Stimulated activated memory B cell treated with anti-CD40 and anti-IgM and Interleukin-4, amounts not matched to agents 10 μg/mL and 1 μg/mL and 100 μg/mL, for 72 hours (primary cell): ENCODE measurements around the gene VENTX.
A peak's percentile ranks its signal among the peaks of the same experiment; 100 is the strongest.

Source experiments
- ATAC-seq: fragments of 150-1000 bp; cut with Tn5 transposase; 2 replicates; pipeline ENCODE4 v1.10.0; 2021
- H3K27ac Mint-ChIP-seq: one replicate; pipeline ENCODE4 v1.8.0; 2022; ENCODE audit warnings: mild to moderate bottlenecking, mixed read lengths
- H3K27me3 Mint-ChIP-seq: one replicate; pipeline ENCODE4 v1.8.0; 2022; ENCODE audit warnings: mixed read lengths
- H3K36me3 Mint-ChIP-seq: one replicate; pipeline ENCODE4 v1.8.0; 2022; ENCODE audit warnings: mixed read lengths
- H3K4me1 Mint-ChIP-seq: one replicate; pipeline ENCODE4 v1.8.0; 2022; ENCODE audit warnings: mixed read lengths
- H3K4me3 Mint-ChIP-seq: one replicate; pipeline ENCODE4 v1.8.0; 2022; ENCODE audit warnings: mild to moderate bottlenecking, moderate library complexity, mixed read lengths
- H3K9me3 Mint-ChIP-seq: one replicate; pipeline ENCODE4 v1.8.0; 2022; ENCODE audit warnings: mixed read lengths

Gene VENTX

GRCh38 chr10:133235932-133236331, 1.7 kb upstream of the VENTX start:
- no peak for ATAC-seq
- Mint-ChIP-seq H3K4me3 (peak overlapping the region; percentile 41), H3K27me3 (peaks cover 82% of the 10 kb centered on the region), H3K4me1 (peaks cover 36% of the 10 kb centered on the region), H3K36me3 (no peaks in the 10 kb centered on the region), H3K27ac (peak overlapping the region; percentile 46), H3K9me3 (no peaks in the 10 kb centered on the region)

- no peak for ATAC-seq
- Mint-ChIP-seq H3K4me3 (no peak overlapping the region), H3K9me3 (no peaks in the 10 kb centered on the region), H3K27ac (no peak overlapping the region), H3K4me1 (peaks cover 43% of the 10 kb centered on the region), H3K27me3 (peaks cover 75% of the 10 kb centered on the region), H3K36me3 (no peaks in the 10 kb centered on the region)
Observed at GRCh38 chr10:133236401-133237240, 1.0 kb upstream of the VENTX start.

- H3K27me3 Mint-ChIP-seq: peaks cover 69% of the 10 kb centered on the region
- H3K4me3 Mint-ChIP-seq: peak overlapping the region; percentile 46
- no peak overlapping the region for H3K27ac Mint-ChIP-seq
- no peaks in the 10 kb centered on the region for H3K36me3 Mint-ChIP-seq
- no peaks in the 10 kb centered on the region for H3K9me3 Mint-ChIP-seq
- H3K4me1 Mint-ChIP-seq: peaks cover 49% of the 10 kb centered on the region
- ATAC-seq: no peak
Observed at GRCh38 chr10:133237241-133237587, 441 bp upstream of the VENTX start.

- Mint-ChIP-seq H3K27me3 (peaks cover 57% of the 10 kb centered on the region), H3K36me3 (no peaks in the 10 kb centered on the region), H3K4me3 (no peak overlapping the region), H3K9me3 (no peaks in the 10 kb centered on the region), H3K4me1 (peaks cover 60% of the 10 kb centered on the region), H3K27ac (no peak overlapping the region)
- ATAC-seq: no peak
Observed at GRCh38 chr10:133238466-133238804, 780 bp downstream of the VENTX start.

GRCh38 chr10:133239990-133240389, 2.3 kb downstream of the VENTX start:
- no peaks in the 10 kb centered on the region for H3K9me3 Mint-ChIP-seq
- ATAC-seq: no peak
- no peak overlapping the region for H3K4me3 Mint-ChIP-seq
- peaks cover 58% of the 10 kb centered on the region for H3K4me1 Mint-ChIP-seq
- peaks cover 42% of the 10 kb centered on the region for H3K27me3 Mint-ChIP-seq
- H3K36me3 Mint-ChIP-seq: no peaks in the 10 kb centered on the region
- no peak overlapping the region for H3K27ac Mint-ChIP-seq

- no peaks in the 10 kb centered on the region for H3K9me3 Mint-ChIP-seq
- peak overlapping the region; percentile 57 for H3K4me3 Mint-ChIP-seq
- peaks cover 30% of the 10 kb centered on the region for H3K27me3 Mint-ChIP-seq
- H3K27ac Mint-ChIP-seq: peak overlapping the region; percentile 6
- peaks cover 47% of the 10 kb centered on the region for H3K4me1 Mint-ChIP-seq
- H3K36me3 Mint-ChIP-seq: no peaks in the 10 kb centered on the region
- peak; percentile 54 for ATAC-seq
Observed at GRCh38 chr10:133241501-133242205, 4.0 kb downstream of the VENTX start.

- Mint-ChIP-seq H3K36me3 (no peaks in the 10 kb centered on the region), H3K4me1 (peaks cover 46% of the 10 kb centered on the region), H3K27ac (no peak overlapping the region), H3K4me3 (peak overlapping the region; percentile 45), H3K9me3 (no peaks in the 10 kb centered on the region), H3K27me3 (peaks cover 32% of the 10 kb centered on the region)
- ATAC-seq: no peak
Observed at GRCh38 chr10:133242611-133243356, 5.1 kb downstream of the VENTX start.

GRCh38 chr10:133243593-133243992, 5.9 kb downstream of the VENTX start:
- no peak for ATAC-seq
- no peak overlapping the region for H3K27ac Mint-ChIP-seq
- peaks cover 46% of the 10 kb centered on the region for H3K4me1 Mint-ChIP-seq
- H3K36me3 Mint-ChIP-seq: no peaks in the 10 kb centered on the region
- no peaks in the 10 kb centered on the region for H3K9me3 Mint-ChIP-seq
- H3K27me3 Mint-ChIP-seq: peaks cover 28% of the 10 kb centered on the region
- H3K4me3 Mint-ChIP-seq: no peak overlapping the region

- H3K36me3 Mint-ChIP-seq: no peaks in the 10 kb centered on the region
- H3K4me3 Mint-ChIP-seq: no peak overlapping the region
- no peak overlapping the region for H3K27ac Mint-ChIP-seq
- peaks cover 34% of the 10 kb centered on the region for H3K27me3 Mint-ChIP-seq
- H3K9me3 Mint-ChIP-seq: no peaks in the 10 kb centered on the region
- peaks cover 32% of the 10 kb centered on the region for H3K4me1 Mint-ChIP-seq
- no peak for ATAC-seq
Observed at GRCh38 chr10:133245439-133246235, 8.0 kb downstream of the VENTX start.

- Mint-ChIP-seq H3K27me3 (peaks cover 38% of the 10 kb centered on the region), H3K27ac (no peak overlapping the region), H3K9me3 (no peaks in the 10 kb centered on the region), H3K4me1 (peaks cover 26% of the 10 kb centered on the region), H3K4me3 (no peak overlapping the region), H3K36me3 (no peaks in the 10 kb centered on the region)
- no peak for ATAC-seq
Observed at GRCh38 chr10:133246236-133246626, 8.6 kb downstream of the VENTX start.

- H3K36me3 Mint-ChIP-seq: no peaks in the 10 kb centered on the region
Observed at GRCh38 chr10:133247681-133248333, 10.2 kb downstream of the VENTX start.

GRCh38 chr10:133248334-133248715, 10.7 kb downstream of the VENTX start:
- H3K9me3 Mint-ChIP-seq: no peaks in the 10 kb centered on the region
- ATAC-seq: no peak
- no peak overlapping the region for H3K27ac Mint-ChIP-seq
- H3K36me3 Mint-ChIP-seq: no peaks in the 10 kb centered on the region
- no peak overlapping the region for H3K4me3 Mint-ChIP-seq
- H3K4me1 Mint-ChIP-seq: peaks cover 6% of the 10 kb centered on the region
- H3K27me3 Mint-ChIP-seq: peaks cover 38% of the 10 kb centered on the region

More at GRCh38 chr10:133247681-133248333, 10.2 kb downstream of the VENTX start:
- Mint-ChIP-seq H3K4me3 (no peak overlapping the region), H3K27ac (no peak overlapping the region), H3K9me3 (no peaks in the 10 kb centered on the region), H3K4me1 (peaks cover 11% of the 10 kb centered on the region), H3K27me3 (peaks cover 38% of the 10 kb centered on the region)
- no peak for ATAC-seq

GRCh38 chr10:133249094-133249780, 11.6 kb downstream of the VENTX start:
- Mint-ChIP-seq H3K27ac (no peak overlapping the region), H3K4me1 (peaks cover 6% of the 10 kb centered on the region), H3K4me3 (no peak overlapping the region), H3K9me3 (no peaks in the 10 kb centered on the region), H3K36me3 (no peaks in the 10 kb centered on the region), H3K27me3 (peaks cover 38% of the 10 kb centered on the region)
- no peak for ATAC-seq
